HEK293 (cell line): ENCODE results near the gene SRP9.

Experiments
- CTCF ChIA-PET: fragments of 350-600 bp; formaldehyde crosslinking; extraction: SDS; loops from one replicate; lab custom pipeline; 2021; ENCODE audit warnings: antibody characterized with exemption; lab: Yijun Ruan, JAX
- POLR2A ChIA-PET: fragments of 300-600 bp; formaldehyde crosslinking; extraction: SDS; loops from one replicate; lab custom pipeline; 2020; ENCODE audit warnings: antibody characterized with exemption, inconsistent platforms; lab: Yijun Ruan, JAX
- H3K27ac ChIP-seq: fragments of 200-500 bp; sonication (Bioruptor generic); 2 replicates; pipeline ENCODE4 v1.5.1; 2014; ENCODE audit warnings: low read depth, low read length, control low read depth, inconsistent platforms; ENCODE audit errors: extremely low read depth
- H3K36me3 ChIP-seq, 2 experiments: fragments of 200-500 bp in 1 of 2; sonication (Bioruptor generic) in 1 of 2; 1 replicate in 1 of 2; 2 replicates in 1 of 2; pipeline ENCODE4 v1.5.1; 2014 to 2017; ENCODE audit warnings: inconsistent platforms in 2 of 2, low read length in 2 of 2; ENCODE audit not compliant: control insufficient read depth in 2 of 2, insufficient read depth in 1 of 2
- H3K4me1 ChIP-seq: fragments of 200-500 bp; sonication (Bioruptor generic); 2 replicates; pipeline ENCODE4 v1.5.1; 2014; ENCODE audit warnings: mild to moderate bottlenecking, low read length, inconsistent platforms; ENCODE audit not compliant: control insufficient read depth, insufficient read depth
- H3K4me3 ChIP-seq: 2 replicates; pipeline ENCODE4 v1.5.1; 2011; ENCODE audit warnings: low read depth, mild to moderate bottlenecking, control low read depth, low read length, moderate library complexity
- H3K9me3 ChIP-seq: fragments of 200-500 bp; sonication (Bioruptor generic); 2 replicates; pipeline ENCODE4 v1.5.1; 2014; ENCODE audit warnings: low read depth, low read length, inconsistent platforms; ENCODE audit not compliant: control insufficient read depth, insufficient read depth
- ELK4 ChIP-seq: IDR thresholded peaks from 2 replicates; pipeline ENCODE4 v1.6.1; 2011; ENCODE audit warnings: mild to moderate bottlenecking, low read depth, low read length, borderline replicate concordance
- PRDM1 ChIP-seq: fragments of 450-650 bp; formaldehyde crosslinking; IDR thresholded peaks from 2 replicates; pipeline ENCODE4; 2016; ENCODE audit warnings: missing biosample characterization, missing genetic modification characterization
- SCRT1 ChIP-seq: fragments of 450-650 bp; formaldehyde crosslinking; IDR thresholded peaks from 2 replicates; pipeline ENCODE4 v1.5.1; 2016; ENCODE audit warnings: missing biosample characterization, missing genetic modification characterization, borderline replicate concordance
- SCRT2 ChIP-seq: fragments of 450-650 bp; formaldehyde crosslinking; IDR thresholded peaks from 2 replicates; pipeline ENCODE4 v1.5.1; 2016; ENCODE audit warnings: missing biosample characterization, missing genetic modification characterization
- SP2 ChIP-seq: fragments of 450-650 bp; formaldehyde crosslinking; IDR thresholded peaks from 2 replicates; pipeline ENCODE4 v1.5.1; 2016; ENCODE audit warnings: missing biosample characterization, missing genetic modification characterization
- ZBTB26 ChIP-seq: fragments of 450-650 bp; formaldehyde crosslinking; optimal IDR thresholded peaks from 2 replicates; pipeline ENCODE3; 2016; ENCODE audit warnings: missing biosample characterization, mild to moderate bottlenecking, missing genetic modification characterization
- ZBTB8A ChIP-seq: fragments of 450-650 bp; formaldehyde crosslinking; IDR thresholded peaks from 2 replicates; pipeline ENCODE4 v1.5.1; 2016; ENCODE audit warnings: missing biosample characterization, missing genetic modification characterization
- ZNF169 ChIP-seq: fragments of 450-650 bp; formaldehyde crosslinking; IDR thresholded peaks from 2 replicates; pipeline ENCODE4 v1.5.1; 2016; ENCODE audit warnings: missing biosample characterization, missing genetic modification characterization
- ZNF266 ChIP-seq: fragments of 450-650 bp; formaldehyde crosslinking; IDR thresholded peaks from 2 replicates; pipeline ENCODE4 v1.5.1; 2016; ENCODE audit warnings: missing biosample characterization, missing genetic modification characterization, low read depth
- ZNF292 ChIP-seq: fragments of 450-650 bp; formaldehyde crosslinking; IDR thresholded peaks from 2 replicates; pipeline ENCODE4 v1.5.1; 2016; ENCODE audit warnings: low read depth, missing biosample characterization, missing genetic modification characterization, borderline replicate concordance
- ZNF335 ChIP-seq: fragments of 450-650 bp; formaldehyde crosslinking; conservative IDR thresholded peaks from 2 replicates; pipeline ENCODE4 v1.5.1; 2016; ENCODE audit warnings: missing biosample characterization, missing genetic modification characterization
- ZNF341 ChIP-seq: fragments of 450-650 bp; formaldehyde crosslinking; IDR thresholded peaks from 2 replicates; pipeline ENCODE4; 2016; ENCODE audit warnings: low read depth, missing biosample characterization, missing genetic modification characterization
- ZNF449 ChIP-seq: fragments of 450-650 bp; formaldehyde crosslinking; IDR thresholded peaks from 2 replicates; pipeline ENCODE4 v1.5.1; 2017; ENCODE audit warnings: missing biosample characterization, mild to moderate bottlenecking, missing genetic modification characterization, moderate library complexity
- ZNF544 ChIP-seq: fragments of 450-650 bp; formaldehyde crosslinking; IDR thresholded peaks from 2 replicates; pipeline ENCODE4 v1.5.0; 2017; ENCODE audit warnings: missing biosample characterization, missing genetic modification characterization
- ZNF600 ChIP-seq: fragments of 450-650 bp; formaldehyde crosslinking; IDR thresholded peaks from 2 replicates; pipeline ENCODE4 v1.5.1; 2016; ENCODE audit warnings: missing biosample characterization, missing genetic modification characterization
- ZNF670 ChIP-seq: fragments of 450-650 bp; formaldehyde crosslinking; IDR thresholded peaks from 2 replicates; pipeline ENCODE4 v1.5.1; 2016; ENCODE audit warnings: missing biosample characterization, missing genetic modification characterization, low read depth
- ZNF692 ChIP-seq: fragments of 450-650 bp; formaldehyde crosslinking; IDR thresholded peaks from 2 replicates; pipeline ENCODE4 v1.5.1; 2016; ENCODE audit warnings: missing biosample characterization, missing genetic modification characterization
- ZNF777 ChIP-seq: fragments of 450-650 bp; formaldehyde crosslinking; IDR thresholded peaks from 2 replicates; pipeline ENCODE4 v1.5.1; 2017; ENCODE audit warnings: missing biosample characterization, missing genetic modification characterization, borderline replicate concordance

Gene SRP9

GRCh38 chr1:225817611-225818061, 40.0 kb downstream of the SRP9 start:
- H3K4me1 ChIP-seq: peaks cover 14% of the 10 kb centered on the region
- TF ChIP-seq ZNF600 (tag by site-specific recombination) (peak; percentile 47), SCRT2 (peak; percentile 66), ZBTB26 (tag by site-specific recombination) (no peak), ZNF692 (tag by site-specific recombination) (peak; percentile 72; the same call in 1 of the 2 replicates), PRDM1 (tag by site-specific recombination) (0 out of 2 replicates have a peak, but pooled peaks have one; percentile 25), SCRT1 (tag by site-specific recombination) (peak; percentile 63; the same call in 1 of the 2 replicates), ZNF449 (tag by site-specific recombination) (peak; percentile 27; the same call in 1 of the 2 replicates), ZNF670 (tag by site-specific recombination) (no peak), ZBTB8A (peak; percentile 58)
- H3K4me3 ChIP-seq: no peak overlapping the region
- ChIA-PET POLR2A (interaction anchor here (1.1 to 1.2 kb wide), 2 partner anchors 8 to 17 kb away, joined by 5 read pairs; partner anchors contain the start of gene EPHX1), CTCF (interaction anchor here (0.5 to 1.2 kb wide), 5 partner anchors 16 to 320 kb away, joined by 3 to 6 read pairs (median 3); partner anchors contain the start of gene SRP9)
- no peak overlapping the region for H3K27ac ChIP-seq
- no peaks in the 10 kb centered on the region for H3K9me3 ChIP-seq
- peaks cover 0 to 2% of the 10 kb centered on the region in 2 experiments; a peak in 2 of 3 replicates for H3K36me3 ChIP-seq

GRCh38 chr1:225818229-225818628, 40.6 kb downstream of the SRP9 start:
- POLR2A ChIA-PET: interaction anchor here (0.8 to 1.2 kb wide), 3 partner anchors 8 to 56 kb away, joined by 3 to 5 read pairs (median 5); partner anchors contain the start of gene EPHX1
- no peak overlapping the region for H3K27ac ChIP-seq
- H3K4me1 ChIP-seq: peaks cover 8% of the 10 kb centered on the region

GRCh38 chr1:225819346-225820192, 41.9 kb downstream of the SRP9 start:
- H3K4me3 ChIP-seq: no peak overlapping the region
- POLR2A ChIA-PET: interaction anchor here (1.0 kb wide), 1 partner anchor 9 kb away, joined by 3 read pairs; the partner anchor contains the start of gene EPHX1

More at GRCh38 chr1:225818229-225818628, 40.6 kb downstream of the SRP9 start:
- TF ChIP-seq ZNF341 (peak; percentile 59; the same call in 1 of the 2 replicates), SP2 (peak; percentile 40; the same call in 1 of the 2 replicates), ZNF777 (tag by site-specific recombination) (no peak), ZNF544 (tag by site-specific recombination) (no peak)
- H3K4me3 ChIP-seq: no peak overlapping the region
- peaks cover 0 to 4% of the 10 kb centered on the region in 2 experiments; a peak in 2 of 3 replicates for H3K36me3 ChIP-seq
- CTCF ChIA-PET: interaction anchor here (0.5 to 1.2 kb wide), 8 partner anchors 8 to 321 kb away, joined by 3 to 6 read pairs (median 3); partner anchors contain the start of gene SRP9
- H3K9me3 ChIP-seq: no peaks in the 10 kb centered on the region

More at GRCh38 chr1:225819346-225820192, 41.9 kb downstream of the SRP9 start:
- Histone ChIP-seq H3K36me3 (peaks cover 0 to 4% of the 10 kb centered on the region in 2 experiments; a peak in 2 of 3 replicates), H3K27ac (no peak overlapping the region), H3K4me1 (no peaks in the 10 kb centered on the region), H3K9me3 (no peaks in the 10 kb centered on the region)
- CTCF ChIA-PET: interaction anchor here (0.7 to 1.8 kb wide), 3 partner anchors 8 to 15 kb away, joined by 3 to 8 read pairs (median 3); no protein-coding TSS in a partner anchor
- TF ChIP-seq ELK4 (no peak), ZNF292 (no peak), ZNF169 (no peak), ZNF266 (tag by site-specific recombination) (no peak), ZNF335 (tag by site-specific recombination) (no peak), ZNF600 (tag by site-specific recombination) (0 out of 2 replicates have a peak, but pooled peaks have one; percentile 29), SCRT1 (tag by site-specific recombination) (no peak)
